GM12878 (cell line): Measurements from ENCODE around the gene EXO1. TPM values are rescaled to one million over a fixed set of nuclear protein-coding genes. Genes with fewer than 3 reads are reported as not detected.

Experiments used
- ATAC-seq: fragments of 200-7000 bp; cut with Tn5 transposase; 3 replicates; pipeline ENCODE4 v1.9.1; 2020; ENCODE audit warnings: mild to moderate bottlenecking, moderate library complexity
- BruUV-seq: library from RNA; stranded (reverse); fragments of 400-500 nt; replicated peaks from 2 replicates; lab custom pipeline; 2021; lab: Mats Ljungman, UMichigan
- CTCF ChIA-PET: fragments of 300-600 bp; sonication (Branson Sonifier 250); formaldehyde crosslinking; extraction: SDS; loops from one replicate; lab custom pipeline; 2021; ENCODE audit warnings: inconsistent platforms; lab: Yijun Ruan, JAX
- POLR2A ChIA-PET: fragments of 350-600 bp; formaldehyde crosslinking; extraction: SDS; loops from one replicate; lab custom pipeline; 2021; ENCODE audit warnings: inconsistent platforms; lab: Charles Lee
- RAD21 ChIA-PET: fragments of 300-600 bp; sonication (Branson Sonifier 250); formaldehyde crosslinking; loops from one replicate; lab custom pipeline; 2023; ENCODE audit warnings: antibody characterized with exemption; ENCODE audit not compliant: unreplicated experiment; lab: Charles Lee
- SMC1A ChIA-PET: fragments of 300-600 bp; sonication (Branson Sonifier 250); formaldehyde crosslinking; loops from one replicate; lab custom pipeline; 2023; ENCODE audit not compliant: unreplicated experiment, uncharacterized antibody; lab: Charles Lee
- DNase-seq: peaks from one replicate; pipeline ENCODE4 v3.0.0-alpha.2; 2011; ENCODE audit warnings: low read depth, low spot score
- FAIRE-seq: peaks from 3 replicates; lab custom pipeline; 2011; peaks lifted over from hg19 to GRCh38; lab: Jason Lieb, UNC
- H2AFZ ChIP-seq: 2 replicates; pipeline ENCODE4 v1.6.0; 2011; ENCODE audit warnings: low read depth, low read length, control low read depth; ENCODE audit not compliant: control insufficient read depth
- H3K27ac ChIP-seq: 2 replicates; pipeline ENCODE4 v1.5.1; 2011; ENCODE audit warnings: control low read depth; ENCODE audit not compliant: control insufficient read depth, insufficient read depth
- H3K27me3 ChIP-seq, 2 experiments: replicated peaks in 1 of 2; 2 replicates each; pipeline versions ENCODE4 v1.6.0 to v1.6.1; 2011; ENCODE audit warnings: low read length in 1 of 2; ENCODE audit not compliant: control insufficient read depth in 2 of 2, insufficient read depth in 2 of 2
- H3K36me3 ChIP-seq, 2 experiments: 2 replicates each; pipeline ENCODE4 v1.5.1; 2011; ENCODE audit warnings: low read length in 1 of 2; ENCODE audit not compliant: control insufficient read depth in 2 of 2, insufficient read depth in 2 of 2
- H3K4me1 ChIP-seq: 2 replicates; pipeline ENCODE4 v1.6.1; 2011; ENCODE audit warnings: mild to moderate bottlenecking, low read length, moderate library complexity, mixed read lengths; ENCODE audit not compliant: control insufficient read depth, insufficient read depth
- H3K4me2 ChIP-seq: 2 replicates; pipeline ENCODE4 v1.6.0; 2011; ENCODE audit warnings: control low read depth; ENCODE audit not compliant: control insufficient read depth, insufficient read depth
- H3K4me3 ChIP-seq: fragments of 200-600 bp; sonication (generic); 2 replicates; pipeline ENCODE4 v1.5.1; 2016
- H3K79me2 ChIP-seq: 2 replicates; pipeline ENCODE4 v1.6.0; 2011; ENCODE audit warnings: low read length; ENCODE audit not compliant: control insufficient read depth, insufficient read depth
- H3K9ac ChIP-seq: 2 replicates; pipeline ENCODE4 v1.8.0; 2011; ENCODE audit warnings: low read length, control low read depth, mixed read lengths; ENCODE audit not compliant: control insufficient read depth, insufficient read depth
- H3K9me3 ChIP-seq: replicated peaks from 3 replicates; pipeline ENCODE4 v1.5.1; 2011; ENCODE audit warnings: mild to moderate bottlenecking, low read length; ENCODE audit not compliant: control insufficient read depth, insufficient read depth
- H4K20me1 ChIP-seq: 2 replicates; pipeline ENCODE4 v1.6.0; 2011; ENCODE audit not compliant: control insufficient read depth, insufficient read depth
- HCFC1 ChIP-seq: fragments of 150-350 bp; IDR thresholded peaks from 2 replicates; pipeline ENCODE4 v1.6.1; 2014; ENCODE audit warnings: low read length
- IKZF1 ChIP-seq: fragments of 450-650 bp; conservative IDR thresholded peaks from 2 replicates; pipeline ENCODE4 v1.6.1; 2017; ENCODE audit warnings: antibody characterized with exemption, mild to moderate bottlenecking
- PAX5 ChIP-seq: IDR thresholded peaks from 2 replicates; pipeline ENCODE4 v1.6.1; 2011; ENCODE audit warnings: low read depth, low read length, borderline replicate concordance
- SMARCA5 ChIP-seq: fragments of 450-650 bp; IDR thresholded peaks from 2 replicates; pipeline ENCODE4 v1.6.1; 2017; ENCODE audit warnings: mild to moderate bottlenecking
- WGBS: methylation state at CpG from one replicate; pipeline ENCODE4 v1.1.6; 2016; ENCODE audit warnings: low lambda C conversion rate; ENCODE audit not compliant: insufficient replicate concordance, insufficient coverage; ENCODE audit errors: missing lambda C conversion rate; 5-methylcytosine and 5-hydroxymethylcytosine counted together
- in situ Hi-C: fragments of 300-500 bp; cut with MboI; formaldehyde crosslinking; loops from 9 replicates; pipeline ENCODE4 v1.14.3; 2018; ENCODE audit warnings: mixed read lengths
- intact Hi-C: fragments of 100-400 bp; cut with micrococcal nuclease; formaldehyde crosslinking; loops from one replicate; pipeline ENCODE4 v1.14.2; 2022; ENCODE audit not compliant: unreplicated experiment
- polyA plus RNA-seq, 11 experiments: library from polyadenylated mRNA; depleted of rRNA in 4 of 11; unstranded in 6 of 11; stranded (reverse) in 5 of 11; fragments of >200 nt; fragmentation: Nextera tagmentation in 4 of 11; fragmentation: Illumina TruSeq in 1 of 11; extraction: Ambion mirVana in 4 of 11; extraction: Trizol in 1 of 11; gene quantifications; 1 replicate in 1 of 11; 2 replicates in 10 of 11; pipeline versions ENCODE4 v1.2.1 to v1.2.3, GENCODE V29; 2011 to 2016; ENCODE audit warnings: inconsistent platforms in 2 of 11, missing spikeins in 2 of 11, low read depth in 1 of 11
- total RNA-seq, 4 experiments: library from RNA; depleted of rRNA in 3 of 4; stranded (reverse); fragments of >200 nt in 3 of 4; fragmentation: Illumina TruSeq in 1 of 4; extraction: Trizol in 1 of 4; gene quantifications; 2 replicates each; pipeline versions ENCODE4 v1.2.1 to v1.2.3, GENCODE V29; 2013 to 2021
- TF ChIP-seq, protein P1 (sequence below): IDR thresholded peaks from 2 replicates; pipeline ENCODE4 v1.6.1; 2011; ENCODE audit warnings: low read depth, low read length, improper control_type of control experiment, borderline replicate concordance
- TF ChIP-seq, protein P2 (sequence below): fragments of 450-650 bp; IDR thresholded peaks from 2 replicates; pipeline ENCODE4 v1.6.1; 2017; ENCODE audit warnings: mild to moderate bottlenecking, moderate library complexity
- TF ChIP-seq, protein P3 (sequence below): IDR thresholded peaks from 2 replicates; pipeline ENCODE4 v1.6.1; 2011; ENCODE audit warnings: borderline replicate concordance, low read depth, mild to moderate bottlenecking, moderate library complexity, mixed read lengths, low read length; ENCODE audit not compliant: insufficient read depth; ENCODE audit errors: extremely low read length

The EXO1 gene
- total and polyA plus RNA-seq, 10 of the 15 experiments (the other 5 are each of a cell fraction or from before 2014, with no cell fraction given) = 8.7 to 43.4 (median 30.6) TPM

- CTCF ChIA-PET = interaction anchor here (4.1 kb wide), 1 partner anchor 234 kb away, joined by 10 read pairs; no protein-coding TSS in a partner anchor
- Histone ChIP-seq H3K36me3 (no peaks in the 10 kb centered on the region), H3K9me3 (no peaks in the 10 kb centered on the region), H3K9ac (no peak overlapping the region), H3K4me1 (peaks cover 3% of the 10 kb centered on the region), H3K27ac (no peak overlapping the region), H3K79me2 (peaks cover 16% of the 10 kb centered on the region), H3K4me2 (no peak overlapping the region), H2AFZ (no peak overlapping the region), H3K4me3 (no peak overlapping the region), H3K27me3 (no peaks in the 10 kb centered on the region), H4K20me1 (no peaks in the 10 kb centered on the region)
- intact Hi-C loops (no loop called here), in situ Hi-C loops (loop anchor here (5.0 kb wide), 1 partner anchor 232 kb away; no protein-coding TSS in a partner anchor)
- no peak for ATAC-seq
- no TSS peak for BruUV-seq
- TF ChIP-seq PAX5 = no peak
- TF ChIP-seq, protein P1, sequence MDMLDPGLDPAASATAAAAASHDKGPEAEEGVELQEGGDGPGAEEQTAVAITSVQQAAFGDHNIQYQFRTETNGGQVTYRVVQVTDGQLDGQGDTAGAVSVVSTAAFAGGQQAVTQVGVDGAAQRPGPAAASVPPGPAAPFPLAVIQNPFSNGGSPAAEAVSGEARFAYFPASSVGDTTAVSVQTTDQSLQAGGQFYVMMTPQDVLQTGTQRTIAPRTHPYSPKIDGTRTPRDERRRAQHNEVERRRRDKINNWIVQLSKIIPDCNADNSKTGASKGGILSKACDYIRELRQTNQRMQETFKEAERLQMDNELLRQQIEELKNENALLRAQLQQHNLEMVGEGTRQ = no peak
- TF ChIP-seq, protein P2, sequence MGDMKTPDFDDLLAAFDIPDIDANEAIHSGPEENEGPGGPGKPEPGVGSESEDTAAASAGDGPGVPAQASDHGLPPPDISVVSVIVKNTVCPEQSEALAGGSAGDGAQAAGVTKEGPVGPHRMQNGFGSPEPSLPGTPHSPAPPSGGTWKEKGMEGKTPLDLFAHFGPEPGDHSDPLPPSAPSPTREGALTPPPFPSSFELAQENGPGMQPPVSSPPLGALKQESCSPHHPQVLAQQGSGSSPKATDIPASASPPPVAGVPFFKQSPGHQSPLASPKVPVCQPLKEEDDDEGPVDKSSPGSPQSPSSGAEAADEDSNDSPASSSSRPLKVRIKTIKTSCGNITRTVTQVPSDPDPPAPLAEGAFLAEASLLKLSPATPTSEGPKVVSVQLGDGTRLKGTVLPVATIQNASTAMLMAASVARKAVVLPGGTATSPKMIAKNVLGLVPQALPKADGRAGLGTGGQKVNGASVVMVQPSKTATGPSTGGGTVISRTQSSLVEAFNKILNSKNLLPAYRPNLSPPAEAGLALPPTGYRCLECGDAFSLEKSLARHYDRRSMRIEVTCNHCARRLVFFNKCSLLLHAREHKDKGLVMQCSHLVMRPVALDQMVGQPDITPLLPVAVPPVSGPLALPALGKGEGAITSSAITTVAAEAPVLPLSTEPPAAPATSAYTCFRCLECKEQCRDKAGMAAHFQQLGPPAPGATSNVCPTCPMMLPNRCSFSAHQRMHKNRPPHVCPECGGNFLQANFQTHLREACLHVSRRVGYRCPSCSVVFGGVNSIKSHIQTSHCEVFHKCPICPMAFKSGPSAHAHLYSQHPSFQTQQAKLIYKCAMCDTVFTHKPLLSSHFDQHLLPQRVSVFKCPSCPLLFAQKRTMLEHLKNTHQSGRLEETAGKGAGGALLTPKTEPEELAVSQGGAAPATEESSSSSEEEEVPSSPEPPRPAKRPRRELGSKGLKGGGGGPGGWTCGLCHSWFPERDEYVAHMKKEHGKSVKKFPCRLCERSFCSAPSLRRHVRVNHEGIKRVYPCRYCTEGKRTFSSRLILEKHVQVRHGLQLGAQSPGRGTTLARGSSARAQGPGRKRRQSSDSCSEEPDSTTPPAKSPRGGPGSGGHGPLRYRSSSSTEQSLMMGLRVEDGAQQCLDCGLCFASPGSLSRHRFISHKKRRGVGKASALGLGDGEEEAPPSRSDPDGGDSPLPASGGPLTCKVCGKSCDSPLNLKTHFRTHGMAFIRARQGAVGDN = no peak
- TF ChIP-seq HCFC1 = no peak
- TF ChIP-seq SMARCA5 = no peak
- TF ChIP-seq, protein P3, sequence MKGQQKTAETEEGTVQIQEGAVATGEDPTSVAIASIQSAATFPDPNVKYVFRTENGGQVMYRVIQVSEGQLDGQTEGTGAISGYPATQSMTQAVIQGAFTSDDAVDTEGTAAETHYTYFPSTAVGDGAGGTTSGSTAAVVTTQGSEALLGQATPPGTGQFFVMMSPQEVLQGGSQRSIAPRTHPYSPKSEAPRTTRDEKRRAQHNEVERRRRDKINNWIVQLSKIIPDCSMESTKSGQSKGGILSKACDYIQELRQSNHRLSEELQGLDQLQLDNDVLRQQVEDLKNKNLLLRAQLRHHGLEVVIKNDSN = no peak
- no peak for TF ChIP-seq IKZF1
- no peak for FAIRE-seq
- DNase-seq = no peak
- 64% methylated on average over 6 of the region's 6 CpGs for WGBS
- POLR2A ChIA-PET = no interaction called here
- RAD21 ChIA-PET = no interaction called here
- SMC1A ChIA-PET = interaction anchor here (0.6 kb wide), 1 partner anchor 27 kb away, joined by 3 read pairs; no protein-coding TSS in a partner anchor
These were observed 3.4 kb upstream of the EXO1 start for GRCh38 chr1:241844593-241844992.
